GM12874 (cell line): ENCODE results near the gene SMIM41.

Experiments used
- CTCF ChIP-seq: IDR thresholded peaks from 2 replicates; pipeline ENCODE4 v1.5.1; 2011; ENCODE audit warnings: low read depth, mild to moderate bottlenecking, control low read depth, low read length, moderate library complexity; ENCODE audit not compliant: insufficient read depth

Gene SMIM41

GRCh38 chr12:52127683-52128450, 48.4 kb downstream of the SMIM41 start:
- no peak for TF ChIP-seq CTCF

- TF ChIP-seq CTCF: no peak
These were observed 51.2 kb downstream of the SMIM41 start for GRCh38 chr12:52130711-52131110.

GRCh38 chr12:52132754-52133161, 53.3 kb downstream of the SMIM41 start:
- TF ChIP-seq CTCF: no peak

GRCh38 chr12:52137746-52138145, 58.2 kb downstream of the SMIM41 start:
- TF ChIP-seq CTCF: no peak

- no peak for TF ChIP-seq CTCF
These were observed 59.6 kb downstream of the SMIM41 start for GRCh38 chr12:52139147-52139546.

- TF ChIP-seq CTCF: peak; percentile 84
These were observed 60.1 kb downstream of the SMIM41 start for GRCh38 chr12:52139579-52140062.

- TF ChIP-seq CTCF: no peak
These were observed 61.8 kb downstream of the SMIM41 start for GRCh38 chr12:52141306-52141705.
